Fibroblast of mammary gland (primary cell): ENCODE results near the gene ASTN2.
A peak's percentile ranks its signal among the peaks of the same experiment; 100 is the strongest.

Experiments
- DNase-seq: peaks from one replicate; pipeline ENCODE4 v3.0.0-alpha.2; 2010; ENCODE audit warnings: low read depth
- H3K4me3 ChIP-seq: 2 replicates; pipeline ENCODE4 v1.5.1; 2011; ENCODE audit warnings: low read depth, mild to moderate bottlenecking, low read length, moderate library complexity; ENCODE audit not compliant: control insufficient read depth
- CTCF ChIP-seq: conservative IDR thresholded peaks from 2 replicates; pipeline ENCODE4 v1.5.1; 2011; ENCODE audit warnings: low read depth, low read length, inconsistent platforms; ENCODE audit not compliant: control insufficient read depth, insufficient read depth

ASTN2 gene

GRCh38 chr9:116411506-116411905 lies 1003.4 kb downstream of the ASTN2 start:
- DNase-seq = no peak
- no peak overlapping the region for H3K4me3 ChIP-seq
- no peak for TF ChIP-seq CTCF

- H3K4me3 ChIP-seq = no peak overlapping the region
- TF ChIP-seq CTCF = no peak
- DNase-seq = no peak
Observed at GRCh38 chr9:116409638-116410037, 1005.2 kb downstream of the ASTN2 start.

GRCh38 chr9:116409129-116409528 lies 1005.7 kb downstream of the ASTN2 start:
- TF ChIP-seq CTCF = no peak
- no peak overlapping the region for H3K4me3 ChIP-seq
- DNase-seq = no peak

GRCh38 chr9:116406469-116406868 lies 1008.4 kb downstream of the ASTN2 start:
- DNase-seq = no peak
- no peak overlapping the region for H3K4me3 ChIP-seq
- TF ChIP-seq CTCF = no peak

GRCh38 chr9:116405321-116405720 lies 1009.5 kb downstream of the ASTN2 start:
- DNase-seq = peak; percentile 18
- no peak for TF ChIP-seq CTCF
- no peak overlapping the region for H3K4me3 ChIP-seq

- no peak for DNase-seq
- no peak overlapping the region for H3K4me3 ChIP-seq
- TF ChIP-seq CTCF = no peak
Observed at GRCh38 chr9:116404228-116404627, 1010.6 kb downstream of the ASTN2 start.

GRCh38 chr9:116403171-116403570 lies 1011.7 kb downstream of the ASTN2 start:
- TF ChIP-seq CTCF = no peak
- DNase-seq = no peak
- no peak overlapping the region for H3K4me3 ChIP-seq
